Esophagus mucosa (tissue), 1 donor: ENCODE data around the gene EPS8L1. TPM values are rescaled to one million over a fixed set of nuclear protein-coding genes. Genes with fewer than 3 reads are reported as not detected.
A peak's percentile ranks its signal among the peaks of the same experiment; 100 is the strongest.

Experiments
- ATAC-seq: fragments of 200-7000 bp; cut with Tn5 transposase; one replicate; pipeline ENCODE4 v1.9.1; 2020
- total RNA-seq: library from RNA; stranded (reverse); gene quantifications from one replicate; pipeline ENCODE4 v1.2.4, GENCODE V29; 2023
- donor health status: DM: yes; HTN: yes; CAD: no.

Gene EPS8L1
- total RNA-seq, 1 donor from 2014 or later = 199 TPM

- peak; percentile 77 for ATAC-seq
Measured at GRCh38 chr19:55080121-55080967, 4.7 kb downstream of the EPS8L1 start.

GRCh38 chr19:55080968-55081769 is 5.5 kb downstream of the EPS8L1 start:
- ATAC-seq = peak; percentile 73

GRCh38 chr19:55081770-55082019 is 6.0 kb downstream of the EPS8L1 start:
- ATAC-seq = no peak

- no peak for ATAC-seq
Measured at GRCh38 chr19:55082020-55082851, 6.6 kb downstream of the EPS8L1 start.

- ATAC-seq = no peak
Measured at GRCh38 chr19:55083004-55083850, 7.6 kb downstream of the EPS8L1 start.

- ATAC-seq = no peak
Measured at GRCh38 chr19:55084416-55084815, 8.7 kb downstream of the EPS8L1 start.

- ATAC-seq = no peak
Measured at GRCh38 chr19:55085923-55086715, 10.4 kb downstream of the EPS8L1 start.

GRCh38 chr19:55086730-55087541 is 11.3 kb downstream of the EPS8L1 start:
- peak; percentile 63 for ATAC-seq

GRCh38 chr19:55087542-55087901 is 11.9 kb downstream of the EPS8L1 start:
- no peak for ATAC-seq

GRCh38 chr19:55088021-55088451 is 12.4 kb downstream of the EPS8L1 start:
- no peak for ATAC-seq

GRCh38 chr19:55088543-55089341 is 13.1 kb downstream of the EPS8L1 start:
- no peak for ATAC-seq

- ATAC-seq = no peak
Measured at GRCh38 chr19:55089342-55089944, 13.8 kb downstream of the EPS8L1 start.

GRCh38 chr19:55090564-55090963 is 14.9 kb downstream of the EPS8L1 start:
- no peak for ATAC-seq

- no peak for ATAC-seq
Measured at GRCh38 chr19:55091126-55091910, 15.6 kb downstream of the EPS8L1 start.

- ATAC-seq = peak; percentile 9
Measured at GRCh38 chr19:55091955-55092354, 16.3 kb downstream of the EPS8L1 start.

GRCh38 chr19:55092423-55093318 is 17.0 kb downstream of the EPS8L1 start:
- ATAC-seq = peak; percentile 2
